PC-3 (cell line): ENCODE results near the gene TBXA2R. TPM values are rescaled to one million over a fixed set of nuclear protein-coding genes. Genes with fewer than 3 reads are reported as not detected.

ENCODE experiments used
- ATAC-seq: fragments of 200-7000 bp; cut with Tn5 transposase; 2 replicates; pipeline ENCODE4 v1.9.1; 2020; ENCODE audit warnings: mild to moderate bottlenecking, moderate library complexity
- BruUV-seq: library from RNA; stranded (reverse); fragments of 400-500 nt; replicated peaks from 2 replicates; lab custom pipeline; 2021; lab: Mats Ljungman, UMichigan
- CTCF ChIA-PET: fragments of 300-600 bp; sonication (Branson Sonifier 250); formaldehyde crosslinking; loops from one replicate; lab custom pipeline; 2022; ENCODE audit warnings: antibody characterized with exemption; lab: Charles Lee
- POLR2A ChIA-PET: fragments of 300-600 bp; sonication (Branson Sonifier 250); formaldehyde crosslinking; loops from one replicate; lab custom pipeline; 2022; ENCODE audit warnings: antibody characterized with exemption; ENCODE audit not compliant: unreplicated experiment; lab: Charles Lee
- DNase-seq: peaks from one replicate; pipeline ENCODE4 v3.0.0-alpha.2; 2015
- H2AFZ ChIP-seq: fragments of 300-600 bp; sonication (generic); 2 replicates; pipeline ENCODE4 v1.6.0; 2016; ENCODE audit warnings: antibody characterized with exemption, low read length
- H3F3A ChIP-seq: fragments of 300-600 bp; sonication (generic); one replicate; pipeline ENCODE4 v1.6.0; 2017; ENCODE audit warnings: antibody characterized with exemption, low read length, control low read depth, mild to moderate bottlenecking; ENCODE audit not compliant: unreplicated experiment
- H3K27ac ChIP-seq: fragments of 300-600 bp; sonication (generic); 2 replicates; pipeline ENCODE4 v1.5.1; 2016; ENCODE audit warnings: mild to moderate bottlenecking, low read length
- H3K27me3 ChIP-seq: fragments of 300-600 bp; sonication (generic); 2 replicates; pipeline ENCODE4 v1.6.1; 2016; ENCODE audit warnings: low read length, mixed read lengths
- H3K36me3 ChIP-seq: fragments of 300-600 bp; sonication (generic); 2 replicates; pipeline ENCODE4 v1.6.1; 2016; ENCODE audit warnings: low read depth, mixed run types, low read length, mixed read lengths
- H3K4me1 ChIP-seq: fragments of 300-600 bp; sonication (generic); 2 replicates; pipeline ENCODE4 v1.5.1; 2016; ENCODE audit warnings: low read length; ENCODE audit not compliant: insufficient read depth
- H3K4me2 ChIP-seq: fragments of 300-600 bp; sonication (generic); 2 replicates; pipeline ENCODE4 v1.6.0; 2016; ENCODE audit warnings: low read length
- H3K4me3 ChIP-seq: fragments of 300-600 bp; sonication (generic); 2 replicates; pipeline ENCODE4 v1.5.1; 2016; ENCODE audit warnings: mild to moderate bottlenecking, low read length, mixed read lengths
- H3K79me2 ChIP-seq: fragments of 300-600 bp; sonication (generic); 2 replicates; pipeline ENCODE4 v1.6.1; 2017; ENCODE audit warnings: low read length, mixed read lengths
- H3K9ac ChIP-seq: fragments of 300-600 bp; sonication (generic); 2 replicates; pipeline ENCODE4 v1.6.0; 2016; ENCODE audit warnings: mild to moderate bottlenecking, low read length
- H3K9me2 ChIP-seq: fragments of 300-600 bp; sonication (generic); replicated peaks from 2 replicates; pipeline ENCODE4 v1.6.1; 2016; ENCODE audit warnings: mixed run types, low read length, mixed read lengths
- H3K9me3 ChIP-seq: fragments of 300-600 bp; sonication (generic); 2 replicates; pipeline ENCODE4 v1.6.1; 2016; ENCODE audit warnings: low read length, mixed read lengths
- H4K20me1 ChIP-seq: fragments of 300-600 bp; sonication (generic); 2 replicates; pipeline ENCODE4 v1.6.1; 2016; ENCODE audit warnings: low read length, mixed read lengths
- CTCF ChIP-seq: fragments of 300-600 bp; sonication (generic); conservative IDR thresholded peaks from 2 replicates; pipeline ENCODE4 v1.5.1; 2017; ENCODE audit warnings: antibody characterized with exemption, low read depth, mild to moderate bottlenecking, low read length
- EZH2 ChIP-seq: fragments of 300-600 bp; sonication (generic); IDR thresholded peaks from one replicate; pipeline ENCODE4 v1.6.1; 2017; ENCODE audit warnings: antibody characterized with exemption, mild to moderate bottlenecking, low read length; ENCODE audit not compliant: unreplicated experiment
- EZH2phosphoT487 ChIP-seq: fragments of 300-600 bp; sonication (generic); IDR thresholded peaks from 2 replicates; pipeline ENCODE4 v1.6.1; 2018; ENCODE audit warnings: mild to moderate bottlenecking, antibody characterized with exemption, low read length, borderline replicate concordance
- intact Hi-C: fragments of 100-400 bp; cut with micrococcal nuclease; formaldehyde crosslinking; loops from 2 replicates; pipeline ENCODE4 v1.9.0; 2023
- total RNA-seq: library from RNA; depleted of rRNA; stranded (reverse); fragments of >200 nt; gene quantifications from 2 replicates; pipeline ENCODE4 v1.2.3, GENCODE V29; 2014

Gene TBXA2R
- total RNA-seq, 1 experiment from 2014 or later: 0.77 TPM

- H3K4me2 ChIP-seq: peak overlapping the region; percentile 93
- intact Hi-C loops: no loop called here
- H3K36me3 ChIP-seq: peaks cover 3% of the 10 kb centered on the region
- no peaks in the 10 kb centered on the region for H3K9me2 ChIP-seq
- DNase-seq: peak; percentile 97
- no peaks in the 10 kb centered on the region for H4K20me1 ChIP-seq
- H3F3A ChIP-seq: no peaks in the 10 kb centered on the region
- peaks cover 4% of the 10 kb centered on the region; the same call in 1 of the 2 replicates for H3K4me1 ChIP-seq
- CTCF ChIA-PET: interaction anchor here (0.7 to 1.0 kb wide), 2 partner anchors 9 to 153 kb away, joined by 3 to 9 read pairs; no protein-coding TSS in a partner anchor
- no peaks in the 10 kb centered on the region for H3K9me3 ChIP-seq
- H3K27ac ChIP-seq: no peak overlapping the region
- H3K79me2 ChIP-seq: peaks cover 12% of the 10 kb centered on the region
- BruUV-seq: no TSS peak
- ATAC-seq: peak; percentile 70
- no peak for TF ChIP-seq CTCF
- no peak for TF ChIP-seq EZH2phosphoT487
- peak overlapping the region; percentile 64 for H2AFZ ChIP-seq
- H3K4me3 ChIP-seq: peak overlapping the region; percentile 95
- H3K27me3 ChIP-seq: no peaks in the 10 kb centered on the region
- POLR2A ChIA-PET: interaction anchor here (0.6 kb wide), 1 partner anchor 1045 kb away, joined by 3 read pairs; no protein-coding TSS in a partner anchor
- H3K9ac ChIP-seq: peak overlapping the region; percentile 88
These were observed 32.6 kb downstream of the TBXA2R start for GRCh38 chr19:3573858-3574637.

- Histone ChIP-seq H3K9ac (peak overlapping the region; percentile 88), H3K4me3 (peak overlapping the region; percentile 95), H3K79me2 (peaks cover 12% of the 10 kb centered on the region), H3K36me3 (peaks cover 3% of the 10 kb centered on the region), H3F3A (no peaks in the 10 kb centered on the region), H3K27ac (peak overlapping the region; percentile 45), H3K9me2 (no peaks in the 10 kb centered on the region), H3K4me1 (peaks cover 4% of the 10 kb centered on the region; the same call in 1 of the 2 replicates), H3K9me3 (no peaks in the 10 kb centered on the region), H3K4me2 (peak overlapping the region; percentile 93), H3K27me3 (no peaks in the 10 kb centered on the region), H4K20me1 (no peaks in the 10 kb centered on the region), H2AFZ (peak overlapping the region; percentile 64)
- no TSS peak for BruUV-seq
- ATAC-seq: peak; percentile 6; the same call in 1 of the 2 replicates
- DNase-seq: no peak
- ChIA-PET POLR2A (interaction anchor here (0.6 kb wide), 1 partner anchor 1044 kb away, joined by 3 read pairs; no protein-coding TSS in a partner anchor), CTCF (interaction anchor here (1.0 kb wide), 1 partner anchor 9 kb away, joined by 9 read pairs; no protein-coding TSS in a partner anchor)
- intact Hi-C loops: no loop called here
- TF ChIP-seq CTCF (no peak), EZH2 (no peak), EZH2phosphoT487 (no peak)
These were observed 33.4 kb downstream of the TBXA2R start for GRCh38 chr19:3573162-3573857.
